Activated CD4-positive, alpha-beta T cell treated with anti-CD3 and anti-CD28 coated beads, Interleukin-10, Interleukin-2, amounts not matched to agents 100 ng/mL and 50 ng/mL, durations not matched to agents 16 hours and 8 hours (primary cell): ENCODE data around the gene CLTCL1.

Experiments used
- DNase-seq: peaks from one replicate; pipeline ENCODE4 v3.0.0-alpha.2; 2020

Gene CLTCL1

DNA sequence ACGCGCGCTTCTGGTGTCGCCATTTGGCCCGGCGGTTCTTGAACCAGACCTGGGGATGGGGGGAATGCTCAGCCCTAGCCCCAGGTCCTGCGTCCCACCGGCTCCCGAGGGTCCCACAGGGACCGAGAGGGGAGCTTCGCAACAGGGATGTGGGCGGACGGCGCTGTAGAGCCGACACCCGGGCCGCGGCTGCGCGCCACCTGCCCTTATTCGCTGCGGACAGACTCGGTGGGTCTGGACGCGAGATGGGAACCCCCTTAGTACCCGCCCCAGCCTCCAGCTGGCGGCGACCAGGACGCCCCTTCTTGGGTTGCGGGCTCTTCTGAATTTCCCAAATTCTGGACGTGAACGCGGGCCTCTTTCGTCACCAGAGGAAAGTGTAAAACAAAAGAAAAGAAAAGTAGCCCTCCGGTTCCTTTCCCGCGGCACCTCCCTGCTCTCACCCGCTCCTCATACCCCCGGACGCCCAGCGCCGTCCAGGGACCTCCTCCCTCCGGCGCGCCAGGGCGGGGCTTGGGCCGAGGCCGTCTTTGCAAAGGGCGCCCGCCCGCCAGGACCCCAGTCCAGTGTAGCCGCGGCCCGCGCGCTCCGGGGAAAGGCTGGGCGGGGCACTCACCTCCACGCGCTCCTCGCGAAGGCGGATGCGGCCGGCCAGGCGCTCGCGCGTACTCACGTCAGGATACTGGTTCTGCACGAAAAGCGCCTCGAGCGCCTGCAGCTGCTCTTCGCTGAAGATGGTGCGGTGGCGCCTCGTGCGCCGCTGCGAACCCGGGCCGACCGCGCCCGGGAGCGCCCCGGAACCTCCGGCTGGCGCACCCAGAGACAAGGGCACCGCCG is 142.3 kb downstream of the CLTCL1 start:
- DNase-seq = peak; percentile 59

DNA sequence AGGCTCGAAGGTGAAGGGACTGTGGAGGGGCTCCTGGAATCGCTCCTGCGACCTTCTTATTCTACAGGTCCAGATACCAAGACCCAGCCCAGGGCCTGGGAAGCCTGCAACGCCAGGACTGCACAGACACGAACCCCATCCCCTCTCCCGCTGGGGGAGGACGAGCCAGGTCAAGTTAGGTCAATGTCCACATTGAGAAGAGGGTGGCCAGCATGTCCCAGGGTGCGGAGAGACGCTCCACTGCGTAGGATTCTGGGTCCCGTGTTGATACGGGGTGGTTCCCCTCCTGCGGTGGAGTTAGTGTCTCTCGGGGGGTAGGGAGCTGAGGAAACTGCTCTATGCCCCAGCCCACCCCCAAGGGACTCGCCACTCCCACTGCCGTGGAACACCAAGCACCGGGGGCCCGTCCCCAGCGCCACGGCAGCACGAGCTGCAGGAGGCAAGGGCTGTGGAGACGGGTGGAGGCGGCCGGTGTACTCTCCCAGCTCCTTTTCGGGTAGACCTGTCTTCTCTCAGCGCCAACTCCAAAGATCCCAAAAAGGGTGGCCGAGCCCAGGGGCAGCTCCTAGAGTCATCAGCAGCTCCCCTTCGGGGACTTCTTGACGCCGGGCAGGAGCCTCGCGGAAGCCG is 143.0 kb downstream of the CLTCL1 start:
- DNase-seq = no peak

DNA sequence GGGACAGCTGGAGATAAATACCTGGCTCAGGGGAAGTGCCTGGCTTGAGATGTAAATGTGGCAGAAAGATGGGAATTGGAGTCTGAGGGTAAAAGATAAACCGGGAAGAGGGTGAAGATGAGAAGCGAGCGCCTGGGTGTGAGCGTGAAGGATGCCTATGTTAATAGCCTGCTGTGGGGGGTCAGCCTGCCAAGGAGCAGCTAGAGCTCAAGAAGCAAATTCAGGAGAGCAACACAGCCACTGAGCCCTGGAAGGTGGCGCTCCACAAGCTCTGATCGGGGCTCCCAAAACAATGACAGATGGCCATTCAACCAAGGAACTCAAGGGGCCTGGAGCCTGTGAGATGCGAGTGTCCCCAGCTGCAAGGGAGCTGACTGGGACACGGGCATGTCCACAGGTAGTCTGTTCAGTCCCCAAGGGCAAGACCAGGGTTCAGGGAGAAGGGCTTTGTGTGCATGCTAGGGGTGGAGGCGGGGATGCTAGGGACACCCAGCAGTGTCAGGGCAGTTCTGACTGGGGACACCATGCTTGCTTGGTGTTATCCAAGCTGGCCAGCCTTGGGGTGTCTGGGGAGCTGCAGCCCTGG is 144.2 kb downstream of the CLTCL1 start:
- no peak for DNase-seq

DNA sequence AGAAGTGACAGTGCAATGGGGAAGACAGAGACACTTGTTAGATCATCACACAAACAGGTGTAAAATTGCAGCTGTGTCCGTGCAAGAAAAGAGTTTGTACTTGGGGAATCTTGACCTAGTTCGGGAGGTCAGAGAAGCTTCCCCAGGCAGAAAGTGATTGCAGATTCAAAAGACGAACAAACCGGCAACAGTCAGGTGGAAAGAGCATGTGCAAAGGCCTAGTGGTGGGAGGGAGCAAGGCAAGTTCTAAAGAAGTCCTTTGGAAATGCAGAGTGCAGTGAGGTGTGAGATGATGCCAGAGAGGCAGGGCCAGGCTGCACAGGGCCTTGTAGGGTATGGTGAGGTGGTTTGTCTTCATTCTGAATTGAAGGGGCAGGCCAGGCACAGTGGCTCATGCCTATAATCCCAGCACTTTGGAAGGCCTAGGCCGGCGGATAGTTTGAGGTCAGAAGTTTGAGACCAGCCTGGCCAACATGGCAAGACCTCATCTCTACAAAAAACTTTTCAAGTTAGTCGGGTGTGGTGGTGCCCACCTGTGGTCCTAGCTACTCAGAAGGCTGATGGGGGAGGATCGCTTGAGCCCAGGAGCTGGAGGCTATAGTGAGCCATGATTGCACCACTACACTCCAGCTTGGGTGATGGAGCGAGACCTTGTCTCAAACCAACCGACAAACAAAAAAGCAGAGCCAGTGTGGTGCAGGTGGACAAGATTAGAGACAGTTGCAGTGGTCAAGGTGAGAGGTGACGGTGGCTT is 145.1 kb downstream of the CLTCL1 start:
- DNase-seq = no peak

DNA sequence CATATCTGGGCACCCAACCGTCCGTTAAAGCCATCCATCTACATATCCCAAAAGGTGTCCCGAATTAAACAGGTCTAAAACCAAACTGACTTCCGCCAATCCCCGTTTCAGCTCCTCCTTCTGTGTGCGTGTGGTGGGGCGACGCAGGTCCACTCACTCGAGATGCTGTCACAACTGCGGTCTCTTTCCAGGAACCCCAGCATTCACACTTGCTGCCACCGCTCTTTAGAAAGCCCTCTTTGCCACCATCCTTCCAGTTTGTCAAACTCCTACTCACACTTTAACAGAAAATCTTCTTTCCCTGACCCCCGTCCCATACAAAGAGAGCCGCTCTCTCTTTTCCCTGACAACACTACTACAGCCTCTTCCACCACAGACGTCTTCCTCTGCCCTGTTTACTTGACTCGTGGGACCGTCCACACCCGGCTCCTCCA is 147.5 kb downstream of the CLTCL1 start:
- DNase-seq = peak; percentile 42

DNA sequence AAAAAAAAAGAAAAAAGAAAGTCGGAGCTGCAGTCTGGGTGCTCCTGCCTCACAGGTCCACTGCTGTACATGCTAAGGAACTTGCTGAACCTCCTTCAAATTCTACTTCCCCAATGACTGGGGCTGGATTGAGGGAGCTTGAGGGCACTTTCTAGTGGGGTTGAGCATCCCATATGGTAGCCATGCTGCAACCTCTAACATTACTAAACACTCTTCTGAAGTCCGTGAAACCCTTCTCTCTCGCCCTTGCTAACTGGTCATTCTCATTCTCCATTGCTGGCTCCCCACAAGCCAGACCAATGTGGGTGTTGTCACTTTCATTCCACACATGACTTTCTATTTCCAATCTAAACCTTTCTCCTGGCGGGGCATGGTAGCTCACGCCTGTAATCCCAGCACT is 148.3 kb downstream of the CLTCL1 start:
- DNase-seq = no peak

DNA sequence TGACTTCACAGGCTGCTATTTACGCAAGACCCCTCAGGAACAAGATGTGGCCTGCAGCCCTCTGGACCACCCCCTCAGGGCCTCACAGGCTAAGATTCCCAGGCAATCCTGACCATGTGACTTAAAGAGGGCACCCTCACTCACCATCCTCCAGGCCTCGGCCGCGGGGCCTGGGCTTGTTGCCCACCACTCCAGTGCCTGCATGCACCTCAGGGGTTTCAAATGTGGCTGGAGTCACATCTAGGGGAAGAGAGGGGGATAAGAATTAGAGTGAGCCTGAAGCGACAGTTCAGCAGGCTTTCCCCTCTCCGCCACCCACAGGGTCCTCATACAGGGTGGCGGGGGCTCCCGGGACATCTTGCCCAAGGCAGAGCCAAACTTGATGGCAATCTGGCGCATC is 149.1 kb downstream of the CLTCL1 start:
- DNase-seq = no peak

DNA sequence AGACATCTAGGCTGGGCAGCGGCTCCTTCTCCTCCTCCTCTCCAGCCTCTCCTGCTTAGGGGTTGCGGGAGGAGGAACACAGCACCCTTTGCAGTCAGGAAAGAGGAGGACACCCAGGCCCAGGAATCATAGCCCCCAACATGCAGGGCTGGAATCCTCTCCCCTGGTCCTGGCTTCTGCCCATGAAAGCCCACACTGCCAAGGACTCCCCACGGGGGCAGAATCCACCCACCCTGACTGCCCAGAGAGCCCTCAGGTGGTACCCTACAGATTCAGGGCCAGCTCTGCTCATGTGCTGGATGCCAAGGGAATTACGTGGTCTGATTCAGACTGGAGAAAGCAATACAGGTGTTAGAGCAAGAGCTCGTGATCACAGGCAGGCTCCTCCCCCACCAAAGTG is 151.5 kb downstream of the CLTCL1 start:
- no peak for DNase-seq

DNA sequence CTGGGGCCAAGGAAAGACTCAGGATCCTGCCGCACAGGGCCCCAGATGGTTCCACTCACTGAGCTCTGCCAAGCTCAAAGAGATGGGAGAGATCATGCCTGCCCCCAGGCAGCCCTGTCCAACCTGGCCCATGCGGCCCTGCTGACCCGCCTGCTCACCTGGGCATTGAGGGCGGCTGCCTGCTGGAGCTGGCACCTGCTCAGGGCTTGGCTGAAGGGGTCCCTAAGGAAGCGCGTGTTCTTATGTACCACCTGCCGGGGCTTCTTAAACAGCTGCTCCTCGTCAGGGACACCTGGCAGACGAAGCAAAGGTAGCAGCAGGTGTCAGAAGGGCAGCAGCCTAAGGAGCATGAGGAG is 152.5 kb downstream of the CLTCL1 start:
- DNase-seq = no peak

DNA sequence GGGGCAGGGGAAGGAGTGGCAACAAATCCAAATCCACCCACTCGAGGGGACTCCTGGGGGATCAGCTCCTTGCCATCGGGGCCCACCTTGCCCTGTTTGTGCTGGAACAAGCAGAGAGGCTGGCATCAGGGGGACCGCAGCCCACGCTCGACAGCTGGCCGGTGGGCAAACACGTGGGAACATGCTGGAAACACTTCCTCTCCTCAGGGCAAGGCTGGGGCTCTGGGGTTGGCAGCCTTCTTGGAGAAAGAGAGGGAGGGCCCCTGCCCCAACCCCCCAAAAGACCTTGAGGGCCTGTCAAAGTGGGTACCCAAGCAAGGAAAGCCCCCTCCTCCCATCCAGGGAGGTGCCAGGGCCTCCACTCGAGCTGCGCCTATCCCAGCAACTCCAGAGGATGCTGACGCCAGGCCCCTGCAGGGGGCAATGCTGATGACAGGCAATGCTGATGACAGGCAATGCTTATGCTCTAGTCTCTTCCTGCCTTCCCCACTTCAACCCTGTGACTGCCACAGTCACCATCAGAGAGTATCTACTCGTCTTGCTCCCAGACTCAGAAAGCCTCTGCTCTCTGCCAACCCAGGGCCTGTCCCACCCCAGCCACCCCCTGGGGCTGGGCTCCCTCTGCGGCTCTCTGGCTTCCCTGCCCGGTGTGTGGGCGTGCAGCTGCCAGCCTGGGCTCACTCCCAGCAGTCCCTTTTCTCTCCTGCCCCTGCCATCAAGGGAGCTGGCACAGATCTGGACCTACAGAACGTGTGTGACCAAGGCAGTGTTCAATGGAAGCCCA is 153.1 kb downstream of the CLTCL1 start:
- no peak for DNase-seq

DNA sequence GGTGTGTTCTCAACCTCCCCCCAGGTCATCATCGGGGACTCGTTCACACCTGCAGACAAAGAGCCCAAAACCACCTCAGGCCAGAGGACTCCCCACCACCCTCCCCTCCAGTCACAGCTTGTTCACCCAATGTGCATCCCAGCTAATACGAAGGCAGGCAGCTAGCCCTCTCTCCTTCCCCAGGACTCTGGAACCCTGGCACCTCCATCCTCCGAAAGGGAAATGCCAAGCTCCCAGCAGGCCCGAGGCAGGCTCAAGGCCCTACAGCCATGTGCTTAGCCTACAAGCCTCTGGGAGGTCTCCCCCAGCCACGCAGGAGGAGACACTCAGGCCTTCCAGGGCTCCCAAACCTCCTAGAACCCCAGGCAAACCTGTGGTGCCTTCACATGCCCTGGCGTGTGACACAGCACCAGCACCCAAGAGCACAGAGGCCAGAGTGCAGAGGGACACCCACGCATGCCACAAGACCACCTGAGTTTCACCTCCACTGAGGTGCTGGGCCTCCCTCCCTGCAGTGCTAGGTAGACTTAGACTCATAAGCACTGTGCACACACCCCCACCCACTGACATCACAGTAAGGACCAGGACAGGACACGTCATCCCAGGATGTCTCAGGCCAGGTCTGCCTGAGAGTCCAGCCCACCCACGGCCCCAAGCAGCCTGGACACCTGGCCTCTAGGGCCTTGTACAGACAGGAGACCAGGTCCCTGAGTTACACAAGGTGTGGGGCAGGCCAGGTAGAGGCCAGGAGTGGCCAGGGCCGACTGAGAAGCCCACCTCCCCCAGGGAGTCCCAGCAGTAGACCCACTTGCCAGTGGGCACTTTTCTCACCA is 153.9 kb downstream of the CLTCL1 start:
- DNase-seq = no peak

DNA sequence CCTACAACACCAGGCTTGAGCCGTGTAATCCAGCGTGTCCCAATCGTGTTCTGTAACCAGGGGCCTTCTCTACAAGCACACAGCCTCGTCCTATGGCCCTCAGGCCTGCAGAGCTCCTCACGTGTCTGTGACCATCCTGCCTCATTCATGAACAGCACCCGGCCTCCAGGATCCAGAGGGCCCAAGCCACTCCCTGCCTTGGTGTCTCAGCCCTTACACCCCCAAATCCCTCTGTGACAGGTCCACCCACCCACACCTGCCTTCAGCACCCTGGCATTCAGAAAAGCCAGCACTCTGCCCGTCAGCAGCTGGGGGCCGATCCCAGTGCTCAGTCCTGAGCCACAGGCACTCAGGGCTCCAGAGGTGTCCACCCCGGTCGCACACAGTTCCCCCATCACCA is 154.6 kb downstream of the CLTCL1 start:
- DNase-seq = no peak

DNA sequence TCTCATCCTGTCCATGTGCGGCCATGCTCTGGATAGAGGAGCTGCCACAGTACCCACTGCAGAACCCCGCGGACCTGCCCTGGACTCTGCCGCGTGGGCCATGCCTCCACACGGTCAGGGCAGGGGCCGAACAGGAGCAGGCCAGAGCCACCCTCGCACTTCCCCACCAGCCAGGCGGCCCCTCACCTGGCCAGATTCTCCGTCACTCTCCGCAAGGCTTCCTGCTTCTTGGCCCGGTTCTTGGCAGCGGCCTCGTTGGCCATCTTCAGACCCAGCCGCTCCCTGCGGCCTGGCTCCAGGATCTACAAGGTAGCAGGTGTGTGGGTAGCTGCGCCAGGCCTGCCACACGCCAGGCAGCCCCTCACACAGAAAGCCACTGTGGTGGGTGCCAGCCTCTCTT is 156.6 kb downstream of the CLTCL1 start:
- no peak for DNase-seq

DNA sequence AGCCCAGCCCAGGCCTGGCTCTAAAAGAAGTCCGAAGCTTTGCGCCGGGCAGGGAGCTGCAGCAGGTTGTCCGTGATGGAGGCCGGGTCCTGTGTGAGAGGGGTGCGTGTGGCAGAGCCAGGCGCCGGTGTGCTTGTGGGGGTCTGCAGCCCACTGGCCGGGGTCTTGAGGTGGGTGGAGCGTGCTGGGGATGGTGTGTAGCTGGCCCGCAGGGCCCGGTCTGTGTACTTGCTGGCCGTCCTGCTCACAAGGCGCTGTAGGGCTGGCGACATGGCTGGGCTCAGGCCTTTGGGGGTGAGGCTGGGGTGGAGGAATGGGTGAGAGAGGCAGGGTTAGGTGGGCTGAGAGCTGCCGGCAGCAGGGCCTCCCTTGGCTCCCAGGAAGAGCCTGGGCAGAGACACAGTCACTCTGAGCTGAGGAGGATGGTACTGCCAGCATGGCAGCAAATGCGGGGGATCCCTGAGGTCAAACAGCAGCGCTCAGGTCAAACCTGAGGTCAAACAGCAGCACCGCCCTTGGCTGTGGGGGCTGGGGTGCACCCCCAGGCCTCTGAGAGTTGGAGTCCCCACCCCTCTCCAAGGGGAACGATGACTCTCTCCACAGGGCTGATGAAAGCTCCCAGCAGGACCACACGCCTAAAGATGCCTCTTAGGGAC is 157.2 kb downstream of the CLTCL1 start:
- no peak for DNase-seq

DNA sequence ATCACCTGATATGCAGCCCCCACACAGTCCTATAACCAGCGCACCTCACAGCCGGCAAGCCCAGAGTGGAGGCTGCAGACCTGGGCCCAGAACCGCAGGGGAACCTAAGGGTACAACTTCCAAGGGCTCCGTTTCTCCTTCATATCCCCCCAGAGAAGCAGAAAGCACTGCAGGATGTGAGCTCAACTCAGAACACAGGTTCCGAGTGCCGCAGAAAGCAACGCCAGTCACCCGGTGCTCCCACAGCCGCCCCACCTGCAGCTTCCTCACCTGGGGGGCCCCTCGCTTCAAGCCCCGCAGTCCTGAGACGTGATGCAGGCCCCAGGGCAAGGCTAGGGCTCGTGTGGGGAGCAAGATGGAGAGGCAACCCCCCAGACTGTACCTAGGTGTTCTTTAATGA is 158.0 kb downstream of the CLTCL1 start:
- no peak for DNase-seq

DNA sequence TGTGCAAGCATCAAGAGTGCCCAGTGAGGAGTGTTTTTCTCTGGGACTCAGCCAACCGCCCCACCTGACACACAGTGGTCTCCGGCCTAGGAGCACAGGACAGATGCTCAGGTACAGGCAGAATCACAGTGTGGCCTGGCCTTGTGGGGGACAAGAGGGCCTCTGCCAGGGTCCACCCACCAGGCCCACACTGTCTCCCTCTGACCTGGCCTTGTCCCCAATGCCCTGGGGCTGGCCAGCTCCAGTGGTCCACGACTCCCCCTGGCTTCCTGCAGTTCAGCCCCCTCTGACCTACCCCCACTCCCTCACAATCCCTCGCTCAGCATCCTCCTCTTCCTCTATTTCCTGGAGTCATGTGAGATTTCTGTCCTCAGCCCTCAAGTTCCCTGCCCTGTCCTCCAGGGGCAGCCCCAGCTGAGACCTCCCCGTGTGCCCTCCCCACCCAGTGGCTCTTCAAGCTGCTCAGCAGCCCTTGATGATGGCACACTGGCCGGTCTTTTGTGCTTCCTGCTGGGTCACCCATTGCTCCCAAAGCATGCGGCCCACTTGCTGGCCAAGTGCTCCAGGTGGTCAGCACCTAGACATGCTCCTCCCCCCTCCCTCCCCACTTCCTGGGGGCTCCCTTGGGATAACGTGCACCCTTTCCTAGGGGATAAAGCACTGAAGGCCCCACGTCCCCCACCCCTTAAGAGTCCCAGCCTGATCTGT is 158.7 kb downstream of the CLTCL1 start:
- no peak for DNase-seq

DNA sequence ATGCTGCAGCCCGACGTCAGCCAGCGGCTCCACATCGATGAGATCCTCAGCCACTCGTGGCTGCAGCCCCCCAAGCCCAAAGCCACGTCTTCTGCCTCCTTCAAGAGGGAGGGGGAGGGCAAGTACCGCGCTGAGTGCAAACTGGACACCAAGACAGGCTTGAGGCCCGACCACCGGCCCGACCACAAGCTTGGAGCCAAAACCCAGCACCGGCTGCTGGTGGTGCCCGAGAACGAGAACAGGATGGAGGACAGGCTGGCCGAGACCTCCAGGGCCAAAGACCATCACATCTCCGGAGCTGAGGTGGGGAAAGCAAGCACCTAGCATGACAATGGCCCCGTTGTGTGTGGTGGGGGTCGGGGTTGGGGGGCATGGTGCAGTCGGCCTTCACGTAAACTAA is 159.4 kb downstream of the CLTCL1 start:
- no peak for DNase-seq

DNA sequence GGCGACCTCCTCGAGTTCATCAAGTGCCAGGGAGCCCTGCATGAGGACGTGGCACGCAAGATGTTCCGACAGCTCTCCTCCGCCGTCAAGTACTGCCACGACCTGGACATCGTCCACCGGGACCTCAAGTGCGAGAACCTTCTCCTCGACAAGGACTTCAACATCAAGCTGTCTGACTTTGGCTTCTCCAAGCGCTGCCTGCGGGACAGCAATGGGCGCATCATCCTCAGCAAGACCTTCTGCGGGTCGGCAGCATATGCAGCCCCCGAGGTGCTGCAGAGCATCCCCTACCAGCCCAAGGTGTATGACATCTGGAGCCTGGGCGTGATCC is 159.9 kb downstream of the CLTCL1 start:
- DNase-seq = no peak

DNA sequence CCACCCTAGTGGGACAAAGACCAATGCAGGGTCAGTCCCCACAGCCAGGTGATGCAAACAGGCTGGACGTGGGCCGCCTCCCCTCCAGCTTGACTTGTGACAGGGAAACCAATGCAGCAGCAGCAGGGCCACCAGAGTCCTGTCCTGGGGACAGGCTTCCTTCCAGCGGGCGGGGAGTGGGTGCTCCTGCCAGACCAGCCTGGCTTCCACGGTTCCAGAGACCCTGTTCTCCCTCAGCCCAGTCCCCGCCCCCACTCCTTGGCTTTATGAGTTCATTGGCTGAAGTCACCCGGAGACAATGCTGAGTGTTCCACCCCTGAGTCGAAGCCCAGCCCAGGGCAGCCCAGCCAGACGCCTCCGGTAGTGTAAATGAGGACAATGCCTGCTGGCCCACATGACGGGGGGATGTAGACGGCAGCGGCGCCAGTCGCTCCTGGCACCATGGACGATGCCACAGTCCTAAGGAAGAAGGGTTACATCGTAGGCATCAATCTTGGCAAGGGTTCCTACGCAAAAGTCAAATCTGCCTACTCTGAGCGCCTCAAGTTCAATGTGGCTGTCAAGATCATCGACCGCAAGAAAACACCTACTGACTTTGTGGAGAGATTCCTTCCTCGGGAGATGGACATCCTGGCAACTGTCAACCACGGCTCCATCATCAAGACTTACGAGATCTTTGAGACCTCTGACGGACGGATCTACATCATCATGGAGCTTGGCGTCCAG is 160.4 kb downstream of the CLTCL1 start, which contains the start of gene TSSK2:
TSS of gene TSSK2 (plus strand) at position 350 of the 726 bp plus-strand sequence. CDS start at position 442, 92 bp downstream.
- DNase-seq = no peak

DNA sequence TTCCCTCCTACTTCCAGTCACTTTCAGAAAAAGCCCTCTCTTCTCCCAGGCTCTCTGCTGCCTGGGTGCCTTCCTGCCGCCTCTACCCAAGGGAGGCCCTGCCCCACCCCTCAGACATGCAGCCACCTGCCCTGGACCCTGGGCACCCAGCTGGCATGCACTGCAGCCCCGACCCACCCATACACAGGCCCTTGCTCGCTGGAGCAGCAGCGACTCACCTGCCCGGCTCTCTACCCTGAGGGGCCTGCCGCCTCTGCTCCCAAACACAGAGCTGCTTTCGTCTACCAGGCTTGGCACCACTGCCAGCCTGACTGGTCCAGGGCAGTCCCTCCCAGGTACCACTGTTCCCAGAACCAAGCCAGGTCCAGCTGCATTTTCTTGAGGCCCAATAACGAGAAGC is 161.6 kb downstream of the CLTCL1 start:
- no peak for DNase-seq
